Measurements from ENCODE around the gene KLHL34.

DNA sequence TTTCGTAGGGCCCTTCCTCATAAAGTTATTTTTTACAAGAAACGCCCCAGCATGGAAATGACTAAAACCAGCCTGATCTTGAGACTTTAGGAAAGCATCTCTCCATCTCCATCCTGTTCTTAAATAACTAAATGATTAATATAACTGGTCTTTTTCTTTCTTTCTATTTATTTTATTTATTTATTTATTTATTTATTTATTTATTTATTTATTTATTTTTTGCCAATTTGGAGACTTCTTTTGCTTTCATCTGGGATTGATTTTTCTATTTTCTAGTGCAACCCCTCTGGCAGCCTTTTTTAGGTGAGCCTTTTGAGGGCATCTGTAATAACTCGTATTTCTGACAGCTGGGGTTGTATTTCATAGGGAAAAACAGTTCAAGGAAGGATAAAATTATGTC, 1.2 kb upstream of the KLHL34 start:
- TF ChIP-seq, protein P1, sequence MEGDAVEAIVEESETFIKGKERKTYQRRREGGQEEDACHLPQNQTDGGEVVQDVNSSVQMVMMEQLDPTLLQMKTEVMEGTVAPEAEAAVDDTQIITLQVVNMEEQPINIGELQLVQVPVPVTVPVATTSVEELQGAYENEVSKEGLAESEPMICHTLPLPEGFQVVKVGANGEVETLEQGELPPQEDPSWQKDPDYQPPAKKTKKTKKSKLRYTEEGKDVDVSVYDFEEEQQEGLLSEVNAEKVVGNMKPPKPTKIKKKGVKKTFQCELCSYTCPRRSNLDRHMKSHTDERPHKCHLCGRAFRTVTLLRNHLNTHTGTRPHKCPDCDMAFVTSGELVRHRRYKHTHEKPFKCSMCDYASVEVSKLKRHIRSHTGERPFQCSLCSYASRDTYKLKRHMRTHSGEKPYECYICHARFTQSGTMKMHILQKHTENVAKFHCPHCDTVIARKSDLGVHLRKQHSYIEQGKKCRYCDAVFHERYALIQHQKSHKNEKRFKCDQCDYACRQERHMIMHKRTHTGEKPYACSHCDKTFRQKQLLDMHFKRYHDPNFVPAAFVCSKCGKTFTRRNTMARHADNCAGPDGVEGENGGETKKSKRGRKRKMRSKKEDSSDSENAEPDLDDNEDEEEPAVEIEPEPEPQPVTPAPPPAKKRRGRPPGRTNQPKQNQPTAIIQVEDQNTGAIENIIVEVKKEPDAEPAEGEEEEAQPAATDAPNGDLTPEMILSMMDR (IDR thresholded peaks at IDR 0.05; ENCODE audit: poor library complexity) = no peak
- TF ChIP-seq EZH2 (IDR thresholded peaks at IDR 0.05; ENCODE audit: borderline replicate concordance) = no peak
- TF ChIP-seq EZH2phosphoT487 (IDR thresholded peaks at IDR 0.05; ENCODE audit: low read depth, severe bottlenecking, unreplicated experiment) = no peak

Measured in hepatocyte (in vitro differentiated cells).